K562 (cell line): ENCODE data around the gene VPS37B. TPM values are rescaled to one million over a fixed set of nuclear protein-coding genes. Genes with fewer than 3 reads are reported as not detected.

Source experiments
- CTCF ChIP-seq, 3 experiments: IDR thresholded peaks in 2 of 3; conservative IDR thresholded peaks in 1 of 3; 2 replicates each; pipeline ENCODE4 v1.5.1; 2011 to 2012; ENCODE audit warnings: low read length in 3 of 3, mild to moderate bottlenecking in 3 of 3, control low read depth in 2 of 3, improper control_type of control experiment in 1 of 3, inconsistent platforms in 1 of 3, low read depth in 1 of 3, mixed read lengths in 1 of 3, moderate library complexity in 1 of 3; ENCODE audit not compliant: insufficient read depth in 2 of 3
- E4F1 ChIP-seq: fragments of 250-450 bp; sonication (Bioruptor Pico); IDR thresholded peaks from 2 replicates; pipeline ENCODE4 v1.5.0; 2021; ENCODE audit warnings: mild to moderate bottlenecking, borderline replicate concordance
- FOXP1 ChIP-seq: sonication (generic); formaldehyde crosslinking; IDR thresholded peaks from 2 replicates; pipeline ENCODE4 v1.8.0; 2022; ENCODE audit warnings: mild to moderate bottlenecking, missing genetic modification reagents
- IRF9 ChIP-seq: fragments of 450-650 bp; IDR thresholded peaks from 2 replicates; pipeline ENCODE4 v1.6.1; 2016; ENCODE audit warnings: missing biosample characterization, missing genetic modification characterization
- MYNN ChIP-seq, 2 experiments: sonication (generic); formaldehyde crosslinking in 1 of 2; IDR thresholded peaks; 2 replicates each; pipeline versions ENCODE4 v1.5.0 to v1.6.1; 2016 to 2020; ENCODE audit warnings: antibody characterized with exemption in 1 of 2, missing genetic modification reagents in 1 of 2
- POLR2B ChIP-seq: fragments of 450-650 bp; IDR thresholded peaks from 2 replicates; pipeline ENCODE4 v1.6.1; 2018; ENCODE audit warnings: low read depth; ENCODE audit not compliant: partially characterized antibody
- POLR2G ChIP-seq: fragments of 200-400 bp; formaldehyde crosslinking; IDR thresholded peaks from 2 replicates; pipeline ENCODE4 v1.6.1; 2017; ENCODE audit warnings: low read depth, mild to moderate bottlenecking, antibody characterized with exemption, low read length, moderate library complexity
- RAD21 ChIP-seq, 2 experiments: fragments of 250-450 bp in 1 of 2; fragments of 450-650 bp in 1 of 2; sonication (Bioruptor Pico) in 1 of 2; formaldehyde crosslinking in 1 of 2; IDR thresholded peaks in 1 of 2; conservative IDR thresholded peaks in 1 of 2; 2 replicates each; pipeline versions ENCODE4 v1.4.0 to v1.8.0; 2020 to 2022; ENCODE audit warnings: mild to moderate bottlenecking in 2 of 2, moderate library complexity in 1 of 2
- RREB1 ChIP-seq: fragments of 250-450 bp; sonication (Bioruptor Pico); IDR thresholded peaks from 2 replicates; pipeline ENCODE4 v1.4.0; 2020
- SMARCE1 ChIP-seq: fragments of 450-650 bp; IDR thresholded peaks from 2 replicates; pipeline ENCODE4 v1.7.1; 2016; ENCODE audit warnings: mild to moderate bottlenecking
- SMC3 ChIP-seq: conservative IDR thresholded peaks from 2 replicates; pipeline ENCODE4 v1.6.1; 2011; ENCODE audit warnings: low read depth, low read length, improper control_type of control experiment; ENCODE audit not compliant: insufficient read depth
- STAG1 ChIP-seq: sonication (generic); formaldehyde crosslinking; IDR thresholded peaks from 2 replicates; pipeline ENCODE4 v1.5.0; 2020; ENCODE audit warnings: missing genetic modification reagents, borderline replicate concordance
- ZNF133 ChIP-seq: fragments of 250-450 bp; sonication (Bioruptor Pico); IDR thresholded peaks from 2 replicates; pipeline ENCODE4 v1.4.0; 2020; ENCODE audit warnings: mild to moderate bottlenecking
- ZNF146 ChIP-seq: IDR thresholded peaks from one replicate; pipeline ENCODE4 v1.6.1; 2018; ENCODE audit warnings: missing compliant biosample characterization; ENCODE audit not compliant: unreplicated experiment
- polyA plus RNA-seq, 8 experiments: library from polyadenylated mRNA; depleted of rRNA in 4 of 8; stranded (reverse) in 5 of 8; unstranded in 3 of 8; fragments of >200 nt; fragmentation: Nextera tagmentation in 2 of 8; fragmentation: Illumina TruSeq in 1 of 8; extraction: Ambion mirVana in 2 of 8; extraction: Trizol in 1 of 8; gene quantifications; 2 replicates each; pipeline versions ENCODE4 v1.2.1 to v1.2.3, GENCODE V29; 2011 to 2014; ENCODE audit warnings: inconsistent platforms in 1 of 8, missing spikeins in 1 of 8
- total RNA-seq, 7 experiments: library from RNA; depleted of rRNA in 6 of 7; stranded (reverse); fragments of >200 nt in 6 of 7; fragmentation: Illumina TruSeq in 2 of 7; extraction: Trizol in 2 of 7; gene quantifications; 2 replicates each; pipeline versions ENCODE4 v1.2.1 to v1.2.3, GENCODE V29; 2011 to 2021; ENCODE audit warnings: low replicate concordance in 1 of 7

VPS37B gene
- total and polyA plus RNA-seq, 9 of the 15 experiments (the other 6 are each of a cell fraction or from before 2014, with no cell fraction given) = 0.28 to 37.4 (median 17.9) TPM

GRCh38 chr12:122867691-122868461 lies 28.0 kb downstream of the VPS37B start (continued):
- no peak for TF ChIP-seq RREB1 (CRISPR knock-in tag)
- peak; percentile 31; the same call in 1 of the 2 replicates for TF ChIP-seq SMC3
- no peak for TF ChIP-seq E4F1
- TF ChIP-seq POLR2G = peak; percentile 65
- TF ChIP-seq CTCF (IDR thresholded peaks at IDR 0.05 in 2 of 3, conservative IDR thresholded peaks at IDR 0.05 in 1 of 3; ENCODE audit: insufficient read depth in 2 of 3, low read depth in 1 of 3, low read length in 3 of 3) = peak; percentile 62 to 78 (median 64)
- peak in 1 of 2 experiments; percentile 56; a peak in 2 of 4 replicates for TF ChIP-seq RAD21 (CRISPR knock-in tag; conservative IDR thresholded peaks at IDR 0.05 in 1 of 2, IDR thresholded peaks at IDR 0.05 in 1 of 2)
- TF ChIP-seq SMARCE1 = no peak
- peak; percentile 10; the same call in 1 of the 2 replicates for TF ChIP-seq STAG1 (CRISPR knock-in tag)
- TF ChIP-seq FOXP1 = no peak
- TF ChIP-seq ZNF133 (CRISPR knock-in tag) = no peak
- TF ChIP-seq IRF9 (tag) = no peak
- peak; percentile 44; the same call in 1 of the 2 replicates for TF ChIP-seq MYNN (IDR thresholded peaks at IDR 0.05)
- no peak for TF ChIP-seq MYNN (CRISPR knock-in tag; IDR thresholded peaks at IDR 0.05)
- no peak for TF ChIP-seq ZNF146
- no peak for TF ChIP-seq POLR2B
